ENCODE data around the gene BTBD7.
A peak's percentile ranks its signal among the peaks of the same experiment; 100 is the strongest.
"Not testable (repeated sequence)": the region's sequence is repeated elsewhere in the genome, so short reads cannot be mapped to it uniquely, and the experiment has no call there.

BTBD7 gene

GRCh38 chr14:93263416-93263815 lies 69.4 kb downstream of the BTBD7 start:
- FAIRE-seq (no peak), DNase-seq (ENCODE audit: extremely low spot score, insufficient read length, low read depth) (no peak)

DNA sequence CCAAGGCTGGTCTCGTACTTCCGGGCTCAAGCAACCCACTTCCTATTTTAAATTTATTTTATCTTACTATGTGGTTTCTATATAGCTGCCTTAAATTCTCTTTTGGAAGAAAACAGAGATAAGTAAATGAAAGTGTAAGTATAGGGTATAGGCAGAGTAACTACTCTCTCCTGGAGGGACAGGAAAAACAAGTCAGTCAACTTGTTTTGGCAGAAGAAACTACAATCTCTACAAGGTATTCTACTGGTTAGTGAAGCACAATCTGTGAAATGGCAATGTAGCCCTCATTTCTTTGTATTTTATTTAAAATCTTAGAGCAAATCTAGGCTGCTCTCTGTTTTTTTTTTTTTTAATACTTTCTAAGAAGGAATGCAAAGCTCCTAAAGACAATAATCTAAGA lies 70.4 kb downstream of the BTBD7 start:
- no peak for DNase-seq (ENCODE audit: extremely low spot score, insufficient read length, low read depth)
- FAIRE-seq: no peak

GRCh38 chr14:93249128-93249831 lies 83.6 kb downstream of the BTBD7 start:
- DNase-seq (ENCODE audit: extremely low spot score, insufficient read length, low read depth) (no peak), FAIRE-seq (no peak)

DNA sequence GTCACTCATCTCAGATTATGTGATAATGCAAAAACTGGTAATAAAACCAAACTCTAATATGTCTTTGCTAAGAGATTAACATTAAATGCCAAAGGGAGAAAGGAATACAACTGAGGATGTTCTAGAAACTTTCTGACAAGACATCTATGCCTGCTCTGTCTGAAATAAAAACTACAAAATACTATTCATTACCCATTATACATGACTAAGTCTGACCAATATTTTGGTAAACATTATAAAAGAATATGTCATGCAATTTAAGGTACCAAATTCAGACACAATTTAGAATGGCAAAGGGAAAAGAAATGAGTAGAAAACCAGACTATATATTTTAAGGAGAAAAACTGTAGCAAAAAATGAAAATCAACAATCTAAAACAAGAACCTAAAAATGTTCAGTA lies 86.3 kb downstream of the BTBD7 start:
- FAIRE-seq: no peak
- no peak for DNase-seq (ENCODE audit: extremely low spot score, insufficient read length, low read depth)

GRCh38 chr14:93245764-93246420 lies 86.9 kb downstream of the BTBD7 start:
- DNase-seq (ENCODE audit: extremely low spot score, insufficient read length, low read depth) (no peak), FAIRE-seq (no peak)

- DNase-seq (ENCODE audit: extremely low spot score, insufficient read length, low read depth): no peak
- FAIRE-seq: no peak
These were observed 92.2 kb downstream of the BTBD7 start for GRCh38 chr14:93240678-93241000.

DNA sequence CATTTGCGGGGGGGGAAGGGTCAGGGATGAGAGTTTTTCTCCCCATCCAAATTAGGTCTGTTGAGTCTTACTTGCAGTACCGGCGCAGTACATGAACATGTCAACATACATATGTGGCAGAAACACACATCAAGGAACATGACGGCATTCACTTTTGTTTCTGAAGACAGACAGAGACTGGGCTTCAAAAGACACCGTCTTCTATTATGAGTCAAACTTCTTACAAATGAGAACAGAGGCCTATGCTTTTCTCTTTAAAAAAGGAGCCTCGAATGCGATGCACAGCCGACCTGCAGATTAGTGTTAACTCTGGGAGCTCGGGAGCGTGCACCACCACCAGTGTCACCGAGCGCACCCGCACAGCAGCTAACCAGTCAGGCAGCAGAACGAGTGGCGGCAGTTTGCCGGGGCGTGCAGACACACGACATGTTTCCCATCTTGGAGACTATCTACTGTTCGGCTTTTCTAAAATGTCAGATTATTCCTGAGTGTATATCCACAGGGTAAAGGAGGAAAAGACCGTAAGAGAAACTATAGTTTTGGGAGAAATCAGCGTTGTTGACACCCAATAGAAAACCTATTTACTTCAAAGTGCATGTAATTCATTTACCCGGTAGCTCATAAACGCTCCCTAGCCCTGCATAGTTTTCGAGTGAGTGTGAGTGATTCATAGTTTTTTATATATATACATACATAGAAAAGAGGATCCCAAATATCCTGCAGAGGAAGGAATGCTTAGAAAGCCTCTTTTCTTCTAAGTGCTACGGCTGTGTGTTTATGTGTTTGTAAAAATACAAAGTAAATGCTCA lies 92.8 kb downstream of the BTBD7 start:
- DNase-seq (ENCODE audit: extremely low spot score, insufficient read length, low read depth): no peak
- no peak for FAIRE-seq

GRCh38 chr14:93234798-93235197 lies 98.0 kb downstream of the BTBD7 start:
- no peak for FAIRE-seq
- DNase-seq (ENCODE audit: extremely low spot score, insufficient read length, low read depth): no peak

DNA sequence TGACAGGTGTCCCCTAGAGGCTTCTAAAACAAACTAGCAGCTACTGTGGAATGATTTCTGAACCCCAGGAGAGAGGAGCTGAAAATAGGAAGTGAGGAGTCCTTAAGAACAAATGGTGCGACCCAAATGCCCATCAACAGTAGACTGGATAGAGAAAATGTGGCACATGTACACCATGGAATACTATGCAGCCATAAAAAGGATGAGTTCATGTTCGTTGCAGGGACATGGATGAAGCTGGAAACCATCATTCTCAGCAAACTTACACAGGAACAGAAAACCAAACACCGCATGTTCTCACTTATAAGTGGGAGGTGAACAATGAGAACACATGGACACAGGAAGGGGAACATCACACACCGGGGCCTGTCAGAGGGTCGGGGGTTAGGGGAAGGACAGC lies 99.8 kb downstream of the BTBD7 start:
- DNase-seq (ENCODE audit: extremely low spot score, insufficient read length, low read depth); FAIRE-seq: not testable (repeated sequence)

GRCh38 chr14:93232159-93232558 lies 100.7 kb downstream of the BTBD7 start:
- DNase-seq (ENCODE audit: extremely low spot score, insufficient read length, low read depth) (no peak), FAIRE-seq (no peak)

DNA sequence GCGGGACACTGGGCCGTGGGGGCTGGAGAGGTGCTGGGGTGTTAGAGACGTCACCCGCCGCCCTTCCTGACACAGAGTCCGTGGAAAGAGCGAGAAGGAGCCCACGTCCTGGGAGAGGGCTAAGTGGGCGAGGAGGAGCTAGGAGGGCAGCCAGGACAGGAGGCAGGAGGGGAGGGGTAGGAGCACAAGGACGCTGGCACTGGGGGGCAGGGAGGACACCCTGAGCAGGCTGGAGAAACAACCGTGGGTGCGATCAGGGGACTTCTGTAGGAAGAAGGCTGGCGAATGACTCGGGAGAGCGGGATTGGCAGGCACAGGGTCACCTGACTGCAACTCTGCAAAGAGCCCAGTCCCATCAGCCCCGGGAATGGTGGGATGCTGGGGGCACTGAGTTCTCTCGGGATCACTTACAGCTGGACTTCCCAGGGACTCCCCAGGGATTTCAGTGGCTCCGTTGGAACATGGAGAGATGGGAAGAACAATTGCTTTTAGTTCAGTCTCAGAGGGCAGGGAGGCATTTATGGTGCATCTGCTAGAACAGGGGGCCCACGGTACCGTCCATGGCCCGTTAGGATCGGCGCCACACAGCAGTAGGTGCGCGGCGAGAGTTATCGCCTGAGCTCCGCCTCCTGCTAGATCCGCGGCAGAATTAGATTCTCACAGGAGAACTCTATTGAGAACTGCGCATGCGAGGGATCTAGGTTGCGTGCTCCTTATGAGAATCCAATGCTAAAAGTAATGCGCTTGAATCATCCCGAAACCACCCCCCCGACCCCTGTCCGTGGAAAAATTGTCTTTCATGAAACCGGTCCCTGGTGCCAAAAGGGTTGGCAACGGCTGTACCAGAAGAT lies 101.5 kb downstream of the BTBD7 start:
- DNase-seq (ENCODE audit: extremely low spot score, insufficient read length, low read depth): no peak
- no peak for FAIRE-seq

DNA sequence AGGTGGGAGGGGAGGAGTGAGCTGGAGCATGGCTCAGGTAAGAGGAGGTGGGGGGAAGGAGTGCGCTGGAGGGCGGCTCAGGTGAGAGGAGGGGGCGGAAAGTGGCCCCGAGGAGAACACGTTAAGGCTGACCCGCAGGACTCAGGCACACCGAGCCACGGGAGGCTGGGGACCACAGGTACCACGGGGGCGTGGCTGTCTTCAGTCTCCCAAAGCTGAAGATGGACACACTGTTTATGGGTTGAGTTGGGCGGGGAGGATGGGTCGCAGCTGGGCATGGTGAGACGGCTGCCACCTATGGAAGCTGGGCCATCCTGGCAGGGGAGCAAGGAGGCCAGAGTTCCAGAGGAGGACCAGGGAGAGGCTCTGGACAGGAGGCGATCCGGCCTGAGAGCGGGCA lies 102.3 kb downstream of the BTBD7 start:
- DNase-seq (ENCODE audit: extremely low spot score, insufficient read length, low read depth) (no peak), FAIRE-seq (no peak)

DNA sequence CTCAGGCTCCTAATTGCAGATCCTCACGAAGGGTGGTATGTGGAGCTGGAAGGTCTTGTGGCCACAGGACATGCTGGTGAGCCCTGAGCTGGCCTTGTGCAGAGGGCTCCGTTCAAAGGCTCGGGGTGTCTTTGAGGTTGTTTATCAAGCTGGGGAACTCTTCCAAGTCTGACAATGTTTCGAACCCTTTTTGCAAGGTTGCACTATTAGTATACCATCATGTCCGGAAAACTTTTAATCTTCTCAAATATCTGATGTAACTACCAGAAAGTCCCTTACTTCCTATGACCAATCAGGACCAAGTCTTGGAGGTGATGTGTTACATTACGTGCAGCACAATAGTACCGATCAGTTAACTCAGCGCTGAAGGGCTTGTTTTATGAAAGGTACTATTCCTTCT lies 104.3 kb downstream of the BTBD7 start:
- FAIRE-seq (no peak), DNase-seq (ENCODE audit: extremely low spot score, insufficient read length, low read depth) (no peak)

DNA sequence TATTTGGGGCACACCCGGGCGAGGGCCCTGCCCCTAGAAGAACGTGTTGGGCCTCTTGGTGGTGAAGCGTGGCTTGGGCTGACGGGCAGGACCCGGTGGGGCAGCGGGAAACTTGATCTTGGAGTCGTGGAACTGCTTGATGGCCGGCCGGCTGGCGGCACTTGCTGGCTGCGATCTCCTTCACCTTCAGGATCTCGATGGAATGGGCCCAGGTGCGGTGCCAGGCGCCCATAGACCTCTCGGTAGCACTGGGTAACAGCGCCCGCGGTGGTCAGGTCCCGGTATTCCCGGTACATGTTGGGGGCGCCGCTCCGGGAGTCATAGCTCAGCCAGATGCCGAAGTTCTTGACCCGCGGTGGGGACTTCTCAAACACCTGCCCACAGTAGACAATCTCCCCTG lies 109.3 kb downstream of the BTBD7 start:
- FAIRE-seq (no peak), DNase-seq (ENCODE audit: extremely low spot score, insufficient read length, low read depth) (no peak)

DNA sequence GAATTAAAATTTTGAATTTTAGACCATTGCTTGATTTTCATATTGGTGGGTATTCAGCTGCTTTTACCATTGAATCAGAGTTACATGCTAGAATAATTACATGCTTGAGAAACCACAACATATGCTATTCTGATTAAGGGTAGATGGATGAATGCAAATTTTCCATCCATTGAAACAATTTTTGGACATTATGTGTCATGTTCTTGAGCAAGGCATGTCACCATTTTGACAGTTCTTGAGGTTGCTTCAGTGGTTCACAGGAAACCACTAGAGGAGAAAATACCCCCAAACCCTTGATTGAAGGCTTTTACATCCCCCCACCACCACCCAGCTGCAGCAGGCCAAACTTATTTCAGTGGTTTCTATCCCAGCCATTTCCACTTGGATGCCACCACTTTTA lies 112.3 kb downstream of the BTBD7 start:
- no peak for FAIRE-seq
- DNase-seq (ENCODE audit: extremely low spot score, insufficient read length, low read depth): no peak

- FAIRE-seq (peak; percentile 80), DNase-seq (ENCODE audit: extremely low spot score, insufficient read length, low read depth) (peak; percentile 25)
These were observed 113.6 kb downstream of the BTBD7 start for GRCh38 chr14:93219103-93219726.

DNA sequence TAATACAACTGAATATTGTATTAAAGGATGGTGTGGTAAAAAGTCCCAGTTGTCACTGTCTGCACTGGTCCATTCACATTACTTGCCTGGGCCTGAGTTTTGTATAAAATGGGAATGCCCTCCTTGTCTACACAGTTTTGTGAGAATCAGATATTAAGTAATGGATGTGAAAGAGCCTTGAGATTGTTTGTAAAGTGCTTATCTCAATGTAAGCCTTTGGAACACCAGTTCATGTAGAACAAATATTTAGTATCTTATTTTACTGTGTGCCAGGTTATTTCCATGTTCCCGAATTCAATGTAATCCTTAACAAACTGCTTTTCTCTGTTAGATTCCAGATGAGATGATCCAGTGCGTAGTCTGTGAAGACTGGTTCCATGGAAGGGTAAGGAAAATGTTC lies 118.2 kb downstream of the BTBD7 start:
- no peak for FAIRE-seq

GRCh38 chr14:93212432-93212831 lies 120.4 kb downstream of the BTBD7 start:
- DNase-seq (ENCODE audit: extremely low spot score, insufficient read length, low read depth) (no peak), FAIRE-seq (peak; percentile 89)

More for the DNA sequence above, 118.2 kb downstream of the BTBD7 start:
- no peak for DNase-seq (ENCODE audit: extremely low spot score, insufficient read length, low read depth)

DNA sequence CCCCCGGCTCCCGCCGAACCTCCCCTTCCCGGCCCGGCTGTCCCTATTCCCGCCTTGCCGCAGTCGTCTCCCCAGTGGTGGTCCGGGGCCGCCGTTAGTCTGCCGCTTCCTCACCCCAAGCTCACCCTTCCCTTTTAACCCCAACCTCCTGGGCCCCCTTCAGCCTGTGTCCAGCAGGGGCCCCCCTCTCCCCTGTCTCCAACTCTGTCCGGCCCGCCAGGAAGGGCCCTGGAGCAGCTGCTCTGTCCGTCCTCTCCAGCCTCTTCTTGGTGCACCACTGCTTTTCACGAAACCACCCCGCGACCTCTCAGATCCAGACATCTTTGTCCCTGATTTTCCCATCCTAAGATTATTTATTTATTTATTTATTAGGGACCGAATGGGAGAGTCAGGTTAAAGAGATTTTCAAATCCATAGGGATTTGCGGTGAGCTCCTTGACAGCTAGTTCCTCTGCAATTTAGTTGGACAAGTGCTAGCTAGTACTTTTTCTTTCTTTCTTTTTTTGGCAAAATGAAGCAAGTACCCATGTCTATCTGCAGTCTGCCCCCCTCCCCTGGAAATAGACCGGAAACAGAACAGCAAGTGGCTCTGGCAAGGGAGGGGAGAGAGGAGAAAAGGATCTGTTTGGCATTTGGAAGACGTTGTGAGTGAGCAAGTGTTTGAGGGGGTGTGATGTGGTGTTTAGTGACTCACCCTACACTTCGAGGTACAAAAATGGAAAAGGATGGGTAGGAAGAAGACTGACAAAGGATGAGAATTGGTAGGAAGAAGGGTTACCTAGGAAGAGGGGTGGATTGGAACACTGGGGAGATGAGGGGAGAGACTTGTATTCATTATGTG lies 125.1 kb downstream of the BTBD7 start:
- DNase-seq (ENCODE audit: extremely low spot score, insufficient read length, low read depth) (no peak), FAIRE-seq (no peak)

All from GM18507 (cell line).